ENCODE measurements around the gene PDE4D.

The PDE4D gene

GRCh38 chr5:59037941-59038797 lies 855.4 kb downstream of the PDE4D start:
- DNase-seq (ENCODE audit: low read depth), result no peak

- DNase-seq (ENCODE audit: low read depth), result no peak
These were observed 856.1 kb downstream of the PDE4D start for GRCh38 chr5:59037453-59037852.

- DNase-seq (ENCODE audit: low read depth), result no peak
These were observed 856.5 kb downstream of the PDE4D start for GRCh38 chr5:59037041-59037440.

GRCh38 chr5:59036274-59036961 lies 857.1 kb downstream of the PDE4D start:
- peak; percentile 20 for DNase-seq (ENCODE audit: low read depth)

GRCh38 chr5:59035681-59036080 lies 857.8 kb downstream of the PDE4D start:
- DNase-seq (ENCODE audit: low read depth), result no peak

GRCh38 chr5:59034498-59035186 lies 858.9 kb downstream of the PDE4D start:
- no peak for DNase-seq (ENCODE audit: low read depth)

GRCh38 chr5:59027145-59027907 lies 866.2 kb downstream of the PDE4D start:
- DNase-seq (ENCODE audit: low read depth), result no peak

- DNase-seq (ENCODE audit: low read depth), result no peak
These were observed 867.8 kb downstream of the PDE4D start for GRCh38 chr5:59025734-59026133.

GRCh38 chr5:59021837-59022514 lies 871.5 kb downstream of the PDE4D start:
- no peak for DNase-seq (ENCODE audit: low read depth)

GRCh38 chr5:59021286-59021673 lies 872.2 kb downstream of the PDE4D start:
- no peak for DNase-seq (ENCODE audit: low read depth)

- DNase-seq (ENCODE audit: low read depth), result no peak
These were observed 872.8 kb downstream of the PDE4D start for GRCh38 chr5:59020611-59021285.

- DNase-seq (ENCODE audit: low read depth), result no peak
These were observed 874.4 kb downstream of the PDE4D start for GRCh38 chr5:59019078-59019477.

- no peak for DNase-seq (ENCODE audit: low read depth)
These were observed 876.6 kb downstream of the PDE4D start for GRCh38 chr5:59016925-59017324.

GRCh38 chr5:59008816-59009473 lies 884.6 kb downstream of the PDE4D start:
- no peak for DNase-seq (ENCODE audit: low read depth)

- DNase-seq (ENCODE audit: low read depth), result no peak
These were observed 886.0 kb downstream of the PDE4D start for GRCh38 chr5:59007460-59008063.

GRCh38 chr5:59005934-59006701 lies 887.4 kb downstream of the PDE4D start:
- no peak for DNase-seq (ENCODE audit: low read depth)

- DNase-seq (ENCODE audit: low read depth), result no peak
These were observed 889.9 kb downstream of the PDE4D start for GRCh38 chr5:59003641-59004040.

- no peak for DNase-seq (ENCODE audit: low read depth)
These were observed 890.4 kb downstream of the PDE4D start for GRCh38 chr5:59003124-59003523.

- no peak for DNase-seq (ENCODE audit: low read depth)
These were observed 891.2 kb downstream of the PDE4D start for GRCh38 chr5:59002162-59002825.

Data from activated T-helper 1 cell treated with Interleukin-2 at 50 U/mL for 16 hours (primary cell).